ENCODE measurements around the gene VASP.

VASP gene

DNA sequence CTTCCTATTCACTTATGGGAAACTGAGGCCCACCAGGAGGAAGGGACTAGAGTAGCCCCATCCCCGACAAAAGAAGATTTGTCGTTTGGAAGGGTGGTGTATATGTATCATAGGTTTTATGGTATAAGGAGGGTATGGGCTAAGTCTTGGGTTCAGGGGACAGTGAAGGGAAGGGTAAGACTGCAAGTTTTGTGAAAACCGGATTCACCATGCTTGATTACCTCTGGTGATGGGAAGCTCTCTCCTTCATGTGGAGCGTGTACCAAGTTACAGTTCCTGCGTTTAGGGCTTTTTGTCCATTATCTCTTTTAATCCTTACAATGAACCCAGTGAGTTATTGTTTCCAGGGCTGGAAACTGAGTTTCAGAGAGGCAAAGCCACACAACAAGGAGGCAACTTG is 3.8 kb downstream of the VASP start:
- Histone ChIP-seq H3K9me3 (ENCODE audit: insufficient read depth, low read depth, low read length) (no peaks in the 10 kb centered on the region), H3K27ac (ENCODE audit: low read length) (no peak overlapping the region), H3K36me3 (ENCODE audit: insufficient read depth, low read depth, low read length) (peaks cover 13% of the 10 kb centered on the region), H3K4me3 (ENCODE audit: low read length) (no peak overlapping the region), H3K27me3 (ENCODE audit: insufficient read depth, low read length) (no peaks in the 10 kb centered on the region), H3K4me1 (ENCODE audit: insufficient read depth, low read length) (peaks cover 8% of the 10 kb centered on the region), H3K9ac (ENCODE audit: low read depth, low read length) (no peak overlapping the region)

DNA sequence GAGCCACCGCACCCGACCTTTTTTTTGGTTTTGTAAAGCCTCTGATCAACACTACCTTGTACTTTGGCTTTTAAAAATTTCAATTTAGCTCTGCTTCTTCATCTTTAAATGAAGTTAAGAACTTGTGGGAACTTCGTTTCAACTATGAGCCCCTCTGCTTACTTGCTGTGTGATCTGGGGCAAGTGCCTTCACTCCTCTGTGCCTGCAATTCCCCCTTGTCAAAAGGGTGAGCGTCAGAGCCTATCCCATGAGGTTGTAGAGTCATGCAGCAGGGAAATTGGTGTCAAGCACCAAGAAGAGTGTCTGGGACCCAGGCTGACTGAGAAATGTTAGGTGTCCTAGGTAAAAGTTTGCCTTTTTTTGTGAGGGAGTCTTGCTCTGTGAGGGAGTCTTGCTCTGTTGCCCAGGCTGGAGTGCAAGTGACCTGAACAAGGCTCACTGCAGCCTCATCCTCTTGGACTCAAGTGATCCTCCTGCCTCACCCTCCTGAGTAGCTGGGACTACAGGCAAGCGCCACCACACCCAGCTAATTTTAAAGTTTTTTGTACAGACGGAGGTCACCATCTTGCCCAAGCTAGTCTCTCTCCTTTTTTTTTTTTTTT is 5.7 kb downstream of the VASP start:
- no peak overlapping the region for H3K4me3 ChIP-seq (ENCODE audit: low read length)
- no peaks in the 10 kb centered on the region for H3K27me3 ChIP-seq (ENCODE audit: insufficient read depth, low read length)
- no peaks in the 10 kb centered on the region for H3K9me3 ChIP-seq (ENCODE audit: insufficient read depth, low read depth, low read length)
- no peak overlapping the region for H3K27ac ChIP-seq (ENCODE audit: low read length)
- H3K4me1 ChIP-seq (ENCODE audit: insufficient read depth, low read length), result peaks cover 7% of the 10 kb centered on the region
- H3K9ac ChIP-seq (ENCODE audit: low read depth, low read length), result no peak overlapping the region
- H3K36me3 ChIP-seq (ENCODE audit: insufficient read depth, low read depth, low read length), result peaks cover 19% of the 10 kb centered on the region

DNA sequence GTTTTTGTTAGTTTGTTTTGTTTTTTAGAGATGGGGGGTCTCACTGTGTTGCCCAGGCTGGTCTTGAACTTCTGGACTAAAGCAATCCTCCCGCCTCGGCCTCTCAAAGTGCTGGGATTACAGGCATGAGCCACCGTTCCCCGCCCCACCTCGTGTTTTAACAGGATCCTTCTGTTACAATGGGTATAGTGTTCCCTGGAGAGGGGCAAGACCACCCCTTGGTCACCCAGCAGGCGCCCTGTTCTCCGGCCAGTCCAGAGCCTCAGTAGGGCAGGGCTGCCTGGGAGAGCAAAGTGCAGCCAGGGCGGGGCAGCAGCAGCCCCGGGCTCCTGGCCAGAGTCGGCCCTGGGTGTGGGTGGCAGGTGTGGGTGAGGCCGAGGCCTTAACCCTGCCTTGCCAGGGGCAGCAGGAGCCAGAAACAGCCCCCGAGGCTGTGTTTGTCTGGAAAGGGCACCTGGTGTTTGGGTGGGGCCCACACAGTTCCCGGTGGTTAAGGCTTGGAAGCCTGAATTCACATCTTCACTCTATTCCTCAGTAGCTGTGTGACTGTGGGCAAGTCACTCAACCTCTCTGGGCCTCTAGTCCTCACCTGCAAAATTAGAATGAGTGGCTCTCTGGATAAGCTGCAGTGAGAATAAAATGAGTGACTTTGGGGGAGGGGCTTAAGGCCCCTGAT is 7.2 kb downstream of the VASP start:
- no peaks in the 10 kb centered on the region for H3K9me3 ChIP-seq (ENCODE audit: insufficient read depth, low read depth, low read length)
- H3K9ac ChIP-seq (ENCODE audit: low read depth, low read length), result no peak overlapping the region
- no peak overlapping the region for H3K4me3 ChIP-seq (ENCODE audit: low read length)
- H3K27ac ChIP-seq (ENCODE audit: low read length), result no peak overlapping the region
- peaks cover 33% of the 10 kb centered on the region for H3K36me3 ChIP-seq (ENCODE audit: insufficient read depth, low read depth, low read length)
- H3K4me1 ChIP-seq (ENCODE audit: insufficient read depth, low read length), result peaks cover 6% of the 10 kb centered on the region
- H3K27me3 ChIP-seq (ENCODE audit: insufficient read depth, low read length), result no peaks in the 10 kb centered on the region

DNA sequence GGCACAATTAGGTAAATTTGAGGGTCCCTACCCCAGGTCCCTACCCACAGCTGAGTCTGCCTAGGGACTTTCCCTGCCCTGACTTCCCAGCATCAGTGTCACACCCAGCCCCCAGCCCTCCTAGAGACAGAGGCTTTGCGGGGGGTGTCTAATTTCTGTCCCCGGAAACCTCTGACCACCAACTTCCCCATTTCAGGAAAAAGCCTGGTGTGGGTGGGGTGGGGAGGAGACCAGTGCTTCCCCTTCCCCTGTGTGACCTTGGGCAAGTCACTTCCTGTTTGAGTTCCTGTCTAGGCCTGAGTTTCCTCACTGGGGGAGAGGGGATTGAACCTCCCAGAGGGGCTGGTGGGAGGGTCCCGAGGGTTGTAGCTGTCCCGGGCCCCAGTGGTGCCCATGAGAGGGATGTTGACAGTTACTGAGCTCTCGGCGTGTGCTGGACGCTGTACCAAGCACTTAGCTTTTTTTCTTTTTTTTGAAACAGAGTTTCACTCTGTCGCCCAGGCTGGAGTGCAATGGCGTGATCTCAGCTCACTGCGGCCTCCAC is 7.9 kb downstream of the VASP start:
- Histone ChIP-seq H3K9me3 (ENCODE audit: insufficient read depth, low read depth, low read length) (no peaks in the 10 kb centered on the region), H3K4me1 (ENCODE audit: insufficient read depth, low read length) (no peaks in the 10 kb centered on the region; the same call in 1 of the 2 replicates), H3K27ac (ENCODE audit: low read length) (no peak overlapping the region), H3K27me3 (ENCODE audit: insufficient read depth, low read length) (no peaks in the 10 kb centered on the region), H3K36me3 (ENCODE audit: insufficient read depth, low read depth, low read length) (peaks cover 37% of the 10 kb centered on the region), H3K9ac (ENCODE audit: low read depth, low read length) (no peak overlapping the region), H3K4me3 (ENCODE audit: low read length) (no peak overlapping the region)

DNA sequence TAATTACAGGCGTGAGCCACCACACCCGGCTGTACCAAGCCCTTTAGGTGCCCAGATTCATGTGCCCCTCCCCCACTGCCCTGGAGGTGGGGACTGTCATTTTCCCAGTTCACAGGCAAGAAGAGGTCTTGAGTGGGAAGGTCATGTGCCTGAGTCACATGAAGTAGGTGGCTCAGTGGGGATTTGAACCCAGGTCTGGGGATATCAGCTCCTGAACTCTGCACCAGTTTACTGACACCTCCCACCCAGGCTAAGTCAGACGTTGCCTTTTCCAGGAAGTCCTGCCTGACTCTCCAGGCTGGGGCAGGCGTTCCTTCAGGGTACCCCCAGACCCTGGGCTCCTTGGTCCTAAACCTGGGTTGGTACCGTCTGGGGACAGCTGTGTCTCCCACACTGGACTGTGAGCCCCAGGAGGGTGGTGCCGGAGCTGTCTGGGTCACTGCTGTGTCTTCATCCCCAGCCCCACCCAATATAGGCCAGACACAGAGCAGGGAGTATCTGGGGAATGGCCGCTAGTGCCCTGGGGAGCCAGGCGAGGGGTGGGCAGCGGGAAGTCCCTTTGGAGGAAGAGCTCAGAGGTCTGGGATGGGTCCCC is 8.6 kb downstream of the VASP start:
- H3K4me1 ChIP-seq (ENCODE audit: insufficient read depth, low read length), result no peaks in the 10 kb centered on the region; the same call in 1 of the 2 replicates
- H3K36me3 ChIP-seq (ENCODE audit: insufficient read depth, low read depth, low read length), result peaks cover 41% of the 10 kb centered on the region
- no peak overlapping the region for H3K4me3 ChIP-seq (ENCODE audit: low read length)
- no peaks in the 10 kb centered on the region for H3K27me3 ChIP-seq (ENCODE audit: insufficient read depth, low read length)
- H3K9ac ChIP-seq (ENCODE audit: low read depth, low read length), result no peak overlapping the region
- no peak overlapping the region for H3K27ac ChIP-seq (ENCODE audit: low read length)
- H3K9me3 ChIP-seq (ENCODE audit: insufficient read depth, low read depth, low read length), result no peaks in the 10 kb centered on the region

DNA sequence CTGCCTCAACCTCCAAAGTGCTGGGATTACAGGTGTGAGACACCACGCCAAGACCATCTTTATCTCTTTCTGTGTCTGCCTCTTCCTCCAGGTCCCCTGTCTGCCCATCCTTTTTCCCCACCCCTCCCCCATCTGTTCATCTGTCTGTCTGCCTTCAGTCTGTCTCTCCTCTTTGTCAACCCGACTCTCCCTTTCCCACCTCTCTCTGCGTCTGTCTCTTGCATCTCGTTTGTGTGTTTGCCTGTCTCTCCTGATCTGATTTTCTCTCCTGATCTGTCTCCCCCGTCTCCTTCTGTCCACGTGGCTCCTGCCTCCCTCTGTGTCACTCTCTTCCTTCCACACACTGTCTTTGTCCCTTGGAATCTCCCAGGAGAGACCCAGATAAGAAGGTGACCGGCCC is 10.0 kb downstream of the VASP start:
- H3K27me3 ChIP-seq (ENCODE audit: insufficient read depth, low read length), result no peaks in the 10 kb centered on the region
- H3K36me3 ChIP-seq (ENCODE audit: insufficient read depth, low read depth, low read length), result peaks cover 42% of the 10 kb centered on the region
- H3K4me1 ChIP-seq (ENCODE audit: insufficient read depth, low read length), result no peaks in the 10 kb centered on the region; the same call in 1 of the 2 replicates
- H3K27ac ChIP-seq (ENCODE audit: low read length), result no peak overlapping the region
- H3K9me3 ChIP-seq (ENCODE audit: insufficient read depth, low read depth, low read length), result no peaks in the 10 kb centered on the region
- H3K4me3 ChIP-seq (ENCODE audit: low read length), result no peak overlapping the region
- H3K9ac ChIP-seq (ENCODE audit: low read depth, low read length), result no peak overlapping the region

DNA sequence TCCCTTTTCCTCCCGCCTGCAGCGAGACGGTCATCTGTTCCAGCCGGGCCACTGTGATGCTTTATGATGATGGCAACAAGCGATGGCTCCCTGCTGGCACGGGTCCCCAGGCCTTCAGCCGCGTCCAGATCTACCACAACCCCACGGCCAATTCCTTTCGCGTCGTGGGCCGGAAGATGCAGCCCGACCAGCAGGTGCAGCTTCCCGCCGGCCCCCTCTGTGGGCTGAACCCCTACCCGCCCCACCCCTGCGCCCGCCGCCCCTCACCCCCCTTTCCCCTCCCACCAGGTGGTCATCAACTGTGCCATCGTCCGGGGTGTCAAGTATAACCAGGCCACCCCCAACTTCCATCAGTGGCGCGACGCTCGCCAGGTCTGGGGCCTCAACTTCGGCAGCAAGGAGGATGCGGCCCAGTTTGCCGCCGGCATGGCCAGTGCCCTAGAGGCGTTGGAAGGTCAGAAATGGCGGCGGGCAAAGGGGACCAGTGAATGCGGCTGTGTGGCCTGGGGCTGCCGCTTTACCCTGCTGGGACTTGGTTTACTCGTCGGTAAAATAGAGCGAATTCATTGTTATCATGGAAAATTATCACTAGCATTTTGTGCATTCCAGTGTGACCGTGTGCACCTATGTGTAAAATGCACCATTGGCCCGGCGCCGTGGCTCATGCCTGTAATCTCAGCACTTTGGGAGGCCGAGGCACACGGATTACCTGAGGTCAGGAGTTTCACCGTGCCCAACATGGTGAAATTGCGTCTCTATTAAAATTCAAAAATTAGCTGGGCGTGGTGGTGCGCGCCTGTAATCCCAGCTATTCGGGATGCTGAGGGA is 10.6 kb downstream of the VASP start:
- H3K27me3 ChIP-seq (ENCODE audit: insufficient read depth, low read length), result no peaks in the 10 kb centered on the region
- H3K27ac ChIP-seq (ENCODE audit: low read length), result no peak overlapping the region
- peaks cover 47% of the 10 kb centered on the region for H3K36me3 ChIP-seq (ENCODE audit: insufficient read depth, low read depth, low read length)
- no peak overlapping the region for H3K9ac ChIP-seq (ENCODE audit: low read depth, low read length)
- no peak overlapping the region for H3K4me3 ChIP-seq (ENCODE audit: low read length)
- no peaks in the 10 kb centered on the region; the same call in 1 of the 2 replicates for H3K4me1 ChIP-seq (ENCODE audit: insufficient read depth, low read length)
- H3K9me3 ChIP-seq (ENCODE audit: insufficient read depth, low read depth, low read length), result no peaks in the 10 kb centered on the region

DNA sequence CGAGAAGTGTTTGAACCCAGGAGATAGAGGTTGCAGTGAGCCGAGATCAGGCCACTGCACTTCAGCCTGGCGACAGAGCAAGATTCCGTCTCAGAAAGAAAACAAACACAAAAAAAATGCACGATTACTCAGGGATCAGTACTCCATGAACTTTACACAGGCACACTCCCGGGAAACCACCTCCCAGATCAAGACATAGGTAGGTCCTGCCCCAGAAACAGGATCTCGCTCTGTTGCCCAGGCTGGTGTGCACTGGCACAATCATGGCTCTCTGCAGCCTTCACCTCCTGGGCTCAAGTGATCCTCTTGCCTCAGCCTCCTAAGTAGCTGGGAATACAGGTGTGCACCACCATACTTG is 11.2 kb downstream of the VASP start:
- H3K36me3 ChIP-seq (ENCODE audit: insufficient read depth, low read depth, low read length), result peaks cover 50% of the 10 kb centered on the region
- no peak overlapping the region for H3K4me3 ChIP-seq (ENCODE audit: low read length)
- no peaks in the 10 kb centered on the region; the same call in 1 of the 2 replicates for H3K4me1 ChIP-seq (ENCODE audit: insufficient read depth, low read length)
- no peaks in the 10 kb centered on the region for H3K27me3 ChIP-seq (ENCODE audit: insufficient read depth, low read length)
- no peaks in the 10 kb centered on the region for H3K9me3 ChIP-seq (ENCODE audit: insufficient read depth, low read depth, low read length)
- no peak overlapping the region for H3K27ac ChIP-seq (ENCODE audit: low read length)
- no peak overlapping the region for H3K9ac ChIP-seq (ENCODE audit: low read depth, low read length)

DNA sequence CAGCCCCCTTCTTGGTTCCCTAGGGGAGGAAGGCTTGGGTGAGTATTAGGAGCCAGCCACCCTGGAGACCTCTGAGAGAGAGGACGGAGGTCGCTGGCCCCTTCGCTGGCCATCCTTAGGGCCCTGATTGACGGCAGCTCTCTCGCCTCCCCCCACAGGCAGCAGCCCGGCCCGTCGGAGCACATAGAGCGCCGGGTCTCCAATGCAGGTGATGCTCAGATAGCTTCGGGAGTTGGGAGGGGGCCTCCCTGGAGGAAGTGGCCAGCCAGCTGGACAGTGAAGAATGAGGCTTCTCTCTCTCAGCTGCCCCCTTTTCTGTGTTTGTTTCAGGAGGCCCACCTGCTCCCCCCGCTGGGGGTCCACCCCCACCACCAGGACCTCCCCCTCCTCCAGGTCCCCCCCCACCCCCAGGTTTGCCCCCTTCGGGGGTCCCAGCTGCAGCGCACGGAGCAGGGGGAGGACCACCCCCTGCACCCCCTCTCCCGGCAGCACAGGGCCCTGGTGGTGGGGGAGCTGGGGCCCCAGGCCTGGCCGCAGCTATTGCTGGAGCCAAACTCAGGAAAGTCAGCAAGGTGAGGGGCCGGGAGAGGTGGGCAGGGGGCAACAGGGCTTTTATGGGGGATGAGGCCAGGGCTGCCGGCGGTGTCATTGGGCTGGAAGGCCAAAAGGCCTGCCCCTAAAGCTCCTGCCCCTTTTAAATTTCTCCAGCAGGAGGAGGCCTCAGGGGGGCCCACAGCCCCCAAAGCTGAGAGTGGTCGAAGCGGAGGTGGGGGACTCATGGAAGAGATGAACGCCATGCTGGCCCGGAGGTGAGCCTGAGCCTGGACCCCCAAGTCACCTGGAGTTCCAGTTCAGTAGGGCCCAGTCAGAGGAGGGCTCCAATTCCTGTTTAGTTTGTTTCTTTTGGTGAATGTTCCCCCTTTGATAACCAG is 15.0 kb downstream of the VASP start:
- peaks cover 74% of the 10 kb centered on the region for H3K36me3 ChIP-seq (ENCODE audit: insufficient read depth, low read depth, low read length)
- no peak overlapping the region for H3K9ac ChIP-seq (ENCODE audit: low read depth, low read length)
- H3K4me3 ChIP-seq (ENCODE audit: low read length), result no peak overlapping the region
- H3K4me1 ChIP-seq (ENCODE audit: insufficient read depth, low read length), result no peaks in the 10 kb centered on the region
- H3K27me3 ChIP-seq (ENCODE audit: insufficient read depth, low read length), result no peaks in the 10 kb centered on the region
- H3K27ac ChIP-seq (ENCODE audit: low read length), result no peak overlapping the region
- no peaks in the 10 kb centered on the region for H3K9me3 ChIP-seq (ENCODE audit: insufficient read depth, low read depth, low read length)

DNA sequence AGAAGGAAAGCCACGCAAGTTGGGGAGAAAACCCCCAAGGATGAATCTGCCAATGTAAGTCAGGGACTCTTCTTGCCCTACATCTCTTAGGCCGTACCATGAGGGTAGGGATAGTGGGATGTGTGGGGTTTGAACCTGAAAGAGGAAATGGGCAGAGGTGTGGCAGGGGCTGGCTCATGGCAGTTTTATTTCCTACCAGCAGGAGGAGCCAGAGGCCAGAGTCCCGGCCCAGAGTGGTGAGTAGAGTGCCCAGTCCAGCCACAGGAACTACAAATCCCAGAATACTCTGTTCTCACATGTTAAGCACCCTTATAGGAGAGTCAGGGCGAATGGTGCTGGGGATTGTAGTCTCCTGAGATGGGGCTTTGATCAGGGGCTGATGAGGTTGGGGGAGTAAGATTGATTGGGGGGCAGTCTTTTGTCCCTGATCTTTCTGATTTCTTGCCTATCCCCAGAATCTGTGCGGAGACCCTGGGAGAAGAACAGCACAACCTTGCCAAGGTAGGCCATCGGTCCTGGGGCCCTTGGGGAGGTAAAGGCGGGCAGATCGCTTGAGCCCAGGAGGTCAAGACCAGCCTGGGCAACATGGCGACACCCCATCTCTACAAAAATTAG is 16.5 kb downstream of the VASP start:
- Histone ChIP-seq H3K36me3 (ENCODE audit: insufficient read depth, low read depth, low read length) (peaks cover 65% of the 10 kb centered on the region), H3K27ac (ENCODE audit: low read length) (no peak overlapping the region), H3K9ac (ENCODE audit: low read depth, low read length) (no peak overlapping the region), H3K27me3 (ENCODE audit: insufficient read depth, low read length) (no peaks in the 10 kb centered on the region), H3K4me3 (ENCODE audit: low read length) (no peak overlapping the region), H3K4me1 (ENCODE audit: insufficient read depth, low read length) (peaks cover 8% of the 10 kb centered on the region), H3K9me3 (ENCODE audit: insufficient read depth, low read depth, low read length) (no peaks in the 10 kb centered on the region)

All from iPS-20b (cell line).